Nephron progenitor cell (in vitro differentiated cells): ENCODE results near the gene DOCK11.

Source experiments
- DNase-seq: peaks from one replicate; pipeline ENCODE4 v3.0.0; 2021
- H3K27ac Mint-ChIP-seq: 2 replicates; pipeline ENCODE4 v1.8.0; 2021; ENCODE audit warnings: mild to moderate bottlenecking, moderate library complexity, mixed read lengths
- H3K27me3 Mint-ChIP-seq: 2 replicates; pipeline ENCODE4 v1.8.0; 2021; ENCODE audit warnings: mild to moderate bottlenecking, low read depth, mixed read lengths; ENCODE audit not compliant: poor library complexity
- H3K36me3 Mint-ChIP-seq: 2 replicates; pipeline ENCODE4 v1.8.0; 2021; ENCODE audit warnings: low read depth, mixed read lengths
- H3K4me1 Mint-ChIP-seq: 2 replicates; pipeline ENCODE4 v1.8.0; 2021; ENCODE audit warnings: mixed read lengths
- H3K4me3 Mint-ChIP-seq: 2 replicates; pipeline ENCODE4 v1.8.0; 2021; ENCODE audit warnings: mild to moderate bottlenecking, moderate library complexity, mixed read lengths
- H3K9me3 Mint-ChIP-seq: 2 replicates; pipeline ENCODE4 v1.8.0; 2021; ENCODE audit warnings: mild to moderate bottlenecking, moderate library complexity, mixed read lengths
- CTCF ChIP-seq: fragments of 200-600 bp; sonication (generic); IDR thresholded peaks from 2 replicates; pipeline ENCODE4 v1.5.0; 2021; ENCODE audit warnings: antibody characterized with exemption

DOCK11 gene

GRCh38 chrX:118498351-118498750, 2.7 kb downstream of the DOCK11 start:
- no peak for TF ChIP-seq CTCF
- Mint-ChIP-seq H3K9me3 (peaks cover 34% of the 10 kb centered on the region), H3K27ac (no peak overlapping the region), H3K36me3 (peaks cover 13% of the 10 kb centered on the region), H3K4me1 (peaks cover 36% of the 10 kb centered on the region), H3K4me3 (no peak overlapping the region), H3K27me3 (no peaks in the 10 kb centered on the region)
- no peak for DNase-seq

- Mint-ChIP-seq H3K27ac (no peak overlapping the region), H3K27me3 (no peaks in the 10 kb centered on the region), H3K36me3 (peaks cover 17% of the 10 kb centered on the region), H3K4me1 (peaks cover 40% of the 10 kb centered on the region), H3K4me3 (peak overlapping the region; percentile 70), H3K9me3 (peaks cover 38% of the 10 kb centered on the region)
- no peak for TF ChIP-seq CTCF
- no peak for DNase-seq
These were observed 3.1 kb downstream of the DOCK11 start for GRCh38 chrX:118498755-118499154.

- peaks cover 17% of the 10 kb centered on the region for H3K36me3 Mint-ChIP-seq
- peak overlapping the region; percentile 70 for H3K4me3 Mint-ChIP-seq
- peak; percentile 33 for DNase-seq
These were observed 3.7 kb downstream of the DOCK11 start for GRCh38 chrX:118499295-118499694.

GRCh38 chrX:118502161-118502789, 6.7 kb downstream of the DOCK11 start:
- peaks cover 22% of the 10 kb centered on the region for H3K36me3 Mint-ChIP-seq
- H3K4me1 Mint-ChIP-seq = peaks cover 34% of the 10 kb centered on the region
- H3K27me3 Mint-ChIP-seq = no peaks in the 10 kb centered on the region
- no peak for DNase-seq
- peak overlapping the region; percentile 40 for H3K27ac Mint-ChIP-seq
- no peak overlapping the region for H3K4me3 Mint-ChIP-seq
- TF ChIP-seq CTCF = no peak
- H3K9me3 Mint-ChIP-seq = peaks cover 47% of the 10 kb centered on the region

More at GRCh38 chrX:118499295-118499694, 3.7 kb downstream of the DOCK11 start:
- TF ChIP-seq CTCF = no peak
- H3K4me1 Mint-ChIP-seq = peaks cover 42% of the 10 kb centered on the region
- H3K9me3 Mint-ChIP-seq = peaks cover 38% of the 10 kb centered on the region
- no peaks in the 10 kb centered on the region for H3K27me3 Mint-ChIP-seq
- H3K27ac Mint-ChIP-seq = peak overlapping the region; percentile 24

- H3K4me1 Mint-ChIP-seq = peaks cover 23% of the 10 kb centered on the region
- H3K9me3 Mint-ChIP-seq = peaks cover 50% of the 10 kb centered on the region
- no peaks in the 10 kb centered on the region for H3K27me3 Mint-ChIP-seq
- no peak for TF ChIP-seq CTCF
- peaks cover 22% of the 10 kb centered on the region for H3K36me3 Mint-ChIP-seq
- no peak overlapping the region for H3K4me3 Mint-ChIP-seq
- no peak overlapping the region for H3K27ac Mint-ChIP-seq
- DNase-seq = no peak
These were observed 7.8 kb downstream of the DOCK11 start for GRCh38 chrX:118503260-118504041.
